ENCODE measurements around the gene GRM4.
"Not testable (repeated sequence)": the region's sequence is repeated elsewhere in the genome, so short reads cannot be mapped to it uniquely, and the experiment has no call there.

Gene GRM4
- total RNA-seq, result 0.44 to 1.4 reads per million in 2 donors

GRCh38 chr6:34146021-34146782, at the start of gene GRM4:
GRM4 (minus strand) TSS chr6:34146087; CDS start chr6:34133496, 12,591 bp downstream.
- DNase-seq, result no peak

DNA sequence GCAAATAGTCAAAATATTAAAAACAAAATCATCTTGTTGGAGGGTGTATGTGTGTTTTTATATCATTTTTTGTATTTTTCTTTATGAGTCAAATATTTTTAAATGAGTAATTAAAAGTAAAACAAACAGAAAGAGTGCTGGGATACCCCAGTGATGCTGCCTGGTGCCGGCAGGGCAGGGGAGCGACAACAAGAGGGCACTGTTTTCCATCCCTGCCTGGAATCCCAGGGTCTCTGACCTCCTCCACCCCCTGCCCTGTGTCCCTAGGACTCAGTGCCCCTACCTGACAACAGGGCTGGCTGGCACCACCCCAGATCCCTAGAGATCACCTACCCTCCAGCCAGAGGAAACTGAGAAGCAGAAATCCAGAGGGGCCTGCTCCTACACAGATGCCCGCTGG, 48.9 kb upstream of the GRM4 start:
- DNase-seq, result no peak

- no peak for DNase-seq
These were observed 44.7 kb upstream of the GRM4 start for GRCh38 chr6:34190504-34191122.

DNA sequence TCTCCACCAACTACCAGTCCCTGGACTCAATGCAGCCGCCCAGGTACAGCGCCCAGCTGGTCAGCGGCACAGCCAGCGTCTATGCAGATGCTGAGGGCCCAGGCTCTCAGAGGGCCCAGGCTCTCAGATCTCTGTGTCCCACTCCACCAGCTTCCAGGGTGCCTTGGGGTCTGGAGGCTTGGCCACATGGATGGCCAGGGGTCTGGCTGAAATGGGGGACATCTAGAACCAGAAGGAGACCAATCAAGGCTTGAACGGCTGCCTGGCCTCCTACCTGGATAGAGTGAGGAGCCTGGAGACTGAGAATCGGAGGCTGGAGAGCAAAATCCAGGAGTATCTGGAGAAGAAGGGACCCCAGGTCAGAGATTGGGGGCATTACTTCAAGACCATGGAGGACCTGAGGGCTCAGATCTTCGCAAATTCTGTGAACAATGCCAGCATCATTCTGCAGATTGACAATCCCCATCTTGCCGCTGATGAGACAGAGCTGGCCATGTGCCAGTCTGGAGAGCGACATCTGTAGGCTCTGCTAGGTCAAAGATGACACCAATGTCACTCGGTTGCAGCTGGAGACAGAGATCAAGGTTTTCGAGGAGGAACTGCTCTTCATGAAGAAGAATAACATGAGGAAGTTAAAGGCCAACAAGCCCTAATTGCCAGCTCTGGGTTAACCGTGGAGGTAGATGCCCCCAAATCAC, 44.1 kb upstream of the GRM4 start:
- no peak for DNase-seq

DNA sequence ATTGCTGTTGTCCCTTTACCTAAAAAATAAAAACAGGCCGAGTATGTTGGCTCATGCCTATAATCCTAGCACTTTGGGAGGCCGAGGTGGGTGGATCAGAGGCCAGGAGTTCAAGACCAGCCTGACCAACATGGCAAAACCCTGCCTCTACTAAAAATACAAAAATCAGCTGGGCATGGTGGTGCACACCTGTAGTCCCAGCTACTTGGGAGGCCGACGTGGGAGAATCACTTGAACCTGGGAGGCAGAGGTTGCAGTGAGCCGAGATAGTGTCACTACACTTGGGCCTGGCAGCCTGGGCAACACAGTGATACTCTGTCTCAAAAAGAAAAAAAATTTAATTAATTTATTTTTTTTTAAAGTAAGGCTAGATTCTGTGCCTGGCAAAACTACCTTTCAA, 38.8 kb upstream of the GRM4 start:
- not testable (repeated sequence) for DNase-seq

GRCh38 chr6:34182751-34183531, 37.1 kb upstream of the GRM4 start:
- DNase-seq, result no peak

DNA sequence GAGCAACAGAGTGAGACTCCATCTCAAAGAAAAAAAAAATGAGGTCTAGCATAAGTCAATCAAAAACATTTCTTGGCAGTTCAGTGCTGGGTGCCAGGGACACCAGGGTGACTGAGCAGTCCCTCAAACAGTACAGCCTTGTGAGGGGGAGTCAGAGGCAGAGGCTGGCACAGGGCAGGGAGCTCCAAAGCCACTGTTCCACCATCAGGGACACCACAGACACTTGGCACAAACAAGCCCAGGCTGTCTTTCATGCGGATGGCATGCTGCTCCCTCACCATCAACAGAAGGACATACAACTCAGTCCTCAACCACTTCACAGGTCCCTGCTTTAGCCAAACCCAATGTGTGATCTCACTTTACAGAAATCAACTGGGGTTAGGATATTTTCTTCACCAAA, 36.0 kb upstream of the GRM4 start:
- no peak for DNase-seq

GRCh38 chr6:34179106-34179720, 33.3 kb upstream of the GRM4 start:
- DNase-seq, result no peak

DNA sequence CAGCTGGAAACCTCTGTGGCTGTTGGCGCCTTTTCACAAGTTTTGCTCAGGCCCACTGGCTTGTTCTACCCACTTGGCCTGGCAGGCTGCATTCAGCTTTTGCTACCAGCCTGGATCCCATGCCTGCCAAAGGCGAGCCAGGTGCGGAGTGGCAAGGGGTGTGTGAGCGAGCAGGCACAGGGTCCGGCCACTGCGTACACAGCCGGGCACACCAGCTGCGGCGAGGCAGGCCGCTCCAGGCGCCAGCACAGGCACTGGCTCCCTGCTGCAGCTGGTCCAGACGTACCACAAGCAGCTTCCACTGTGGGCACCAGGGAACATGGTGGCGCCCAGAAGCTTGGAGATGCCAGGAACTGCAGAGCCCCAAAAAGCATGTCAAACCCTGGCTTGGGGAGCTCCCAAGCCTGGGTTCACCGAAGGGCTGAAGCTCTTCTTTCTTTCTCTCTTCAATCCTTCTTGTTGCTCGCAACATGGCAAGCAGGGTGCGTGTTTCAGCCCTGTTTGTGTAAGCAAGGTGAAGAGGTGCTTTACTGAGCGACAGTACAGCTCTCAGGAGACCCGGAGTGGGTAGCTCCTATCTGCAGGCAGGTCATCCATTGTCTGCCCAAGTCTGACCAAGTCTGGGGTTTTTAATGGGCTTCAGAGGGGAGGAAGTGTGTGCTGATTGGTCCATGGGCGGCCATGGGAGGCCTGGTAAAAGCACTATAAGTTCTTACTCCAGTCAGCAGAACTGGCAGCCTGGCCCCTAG, 32.6 kb upstream of the GRM4 start:
- DNase-seq, result no peak

DNA sequence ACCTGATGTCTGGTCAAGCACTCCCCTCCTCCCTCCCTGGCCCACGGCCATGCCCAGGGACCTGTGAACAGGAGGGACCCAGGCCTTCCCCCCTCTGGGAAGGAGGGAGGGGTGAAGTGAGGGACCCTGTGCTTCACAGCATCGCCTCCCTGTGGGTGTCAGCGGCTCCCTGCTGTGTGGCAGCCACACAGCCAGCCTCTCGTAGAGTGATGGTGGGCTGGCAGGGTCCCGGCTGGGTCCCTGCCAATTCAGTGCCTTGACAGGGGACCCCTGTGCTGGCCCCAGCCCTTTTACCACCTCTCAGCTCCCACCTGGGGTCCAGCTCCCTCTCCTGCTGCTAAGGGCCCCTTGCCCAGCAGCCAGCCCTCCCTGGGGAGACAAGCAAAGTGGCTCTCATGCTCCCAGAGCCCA, 31.3 kb upstream of the GRM4 start:
- DNase-seq, result no peak

- no peak for DNase-seq
These were observed 30.6 kb upstream of the GRM4 start for GRCh38 chr6:34176261-34177031.

GRCh38 chr6:34174846-34175399, 29.0 kb upstream of the GRM4 start:
- DNase-seq, result no peak

DNA sequence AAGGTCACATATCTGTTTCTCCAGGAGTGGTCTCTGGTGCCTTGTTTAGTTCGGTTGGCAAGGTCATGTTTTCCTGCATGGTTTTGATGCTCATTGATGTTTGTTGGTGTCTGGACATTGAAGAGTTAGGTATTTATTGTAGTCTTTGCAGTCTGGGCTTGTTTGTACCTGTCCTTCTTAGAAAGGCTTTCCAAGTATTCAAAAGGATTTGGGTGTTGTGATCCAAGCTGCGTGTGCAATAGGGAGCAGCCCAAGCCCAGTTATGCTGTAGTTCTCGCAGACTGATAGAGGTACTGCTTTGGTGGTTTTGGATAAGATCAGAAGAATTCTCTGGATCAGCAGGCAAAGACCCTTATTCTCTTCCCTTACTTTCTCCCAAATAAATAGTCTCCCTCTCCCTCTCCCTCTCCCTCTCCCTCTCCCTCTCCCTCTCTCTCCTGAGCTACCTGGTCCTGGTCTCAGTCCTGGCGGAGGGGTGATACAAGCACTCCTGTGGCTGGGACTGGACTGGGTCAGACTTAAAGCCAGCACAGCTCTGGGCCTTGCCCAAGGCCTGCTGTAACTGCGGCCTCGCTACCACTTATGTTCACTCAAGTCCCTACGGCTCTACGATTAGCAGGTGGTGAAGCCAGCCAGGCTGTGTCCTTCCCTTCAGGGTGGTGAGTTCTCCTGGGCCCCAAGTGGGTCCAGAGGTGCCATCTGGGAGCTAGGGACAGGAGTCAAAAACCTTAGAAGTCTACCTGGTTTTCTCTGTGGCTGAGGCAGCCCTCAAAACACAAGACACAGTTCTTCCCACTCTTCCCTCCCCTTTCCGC, 27.3 kb upstream of the GRM4 start:
- no peak for DNase-seq

DNA sequence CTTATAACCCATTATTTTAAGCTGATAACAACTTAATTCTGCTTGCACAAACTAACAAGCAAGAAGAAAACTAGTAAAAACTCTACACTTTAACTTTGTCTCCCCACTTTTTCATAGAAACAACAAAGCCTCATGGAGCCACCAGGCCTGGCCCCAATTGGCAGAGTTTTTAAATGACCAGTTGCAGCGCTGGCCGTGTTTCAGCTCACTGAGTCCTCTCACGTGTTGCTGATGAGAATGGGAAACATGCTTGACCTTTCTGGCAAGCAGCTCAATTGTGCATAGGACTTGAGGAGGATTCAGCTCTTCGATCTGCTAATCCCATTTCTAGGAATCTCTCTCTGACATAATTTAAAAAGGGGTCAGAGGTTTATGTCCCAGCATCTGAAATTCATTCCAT, 24.5 kb upstream of the GRM4 start:
- DNase-seq, result no peak

- DNase-seq, result no peak
These were observed 24.0 kb upstream of the GRM4 start for GRCh38 chr6:34169897-34170296.

DNA sequence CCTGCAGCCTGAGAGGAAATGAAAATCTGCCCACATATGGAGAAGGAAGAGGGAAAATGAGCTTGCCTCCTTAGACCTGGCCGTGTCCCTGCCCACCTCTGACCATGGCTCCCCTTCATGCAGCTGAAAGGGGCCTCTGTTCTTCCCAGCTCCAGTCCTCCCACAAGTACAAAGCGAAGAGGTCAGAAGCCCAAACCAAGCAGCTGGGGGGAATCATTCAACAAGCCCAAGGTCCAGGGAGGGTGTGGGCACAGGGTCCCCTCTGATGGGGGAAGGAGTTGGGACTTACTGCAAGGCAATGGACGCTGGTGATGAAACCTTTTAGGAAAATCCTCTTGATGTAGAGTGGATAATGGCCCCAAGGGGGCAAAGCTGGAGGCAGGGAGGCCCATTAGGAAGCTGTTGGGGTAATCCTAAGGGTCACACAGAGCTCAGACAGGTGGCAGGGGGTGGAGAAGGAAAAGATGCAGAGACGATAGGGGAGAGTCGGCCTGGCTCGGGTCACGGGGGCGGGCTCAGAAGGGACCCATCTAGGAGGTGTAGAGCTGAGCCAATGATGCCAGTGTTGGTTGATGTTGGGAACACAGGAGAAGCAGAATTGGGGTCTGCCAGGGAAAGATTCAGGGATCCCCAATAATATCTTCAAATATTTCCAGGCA, 16.1 kb upstream of the GRM4 start:
- no peak for DNase-seq

- no peak for DNase-seq
These were observed 14.0 kb upstream of the GRM4 start for GRCh38 chr6:34159844-34160243.

DNA sequence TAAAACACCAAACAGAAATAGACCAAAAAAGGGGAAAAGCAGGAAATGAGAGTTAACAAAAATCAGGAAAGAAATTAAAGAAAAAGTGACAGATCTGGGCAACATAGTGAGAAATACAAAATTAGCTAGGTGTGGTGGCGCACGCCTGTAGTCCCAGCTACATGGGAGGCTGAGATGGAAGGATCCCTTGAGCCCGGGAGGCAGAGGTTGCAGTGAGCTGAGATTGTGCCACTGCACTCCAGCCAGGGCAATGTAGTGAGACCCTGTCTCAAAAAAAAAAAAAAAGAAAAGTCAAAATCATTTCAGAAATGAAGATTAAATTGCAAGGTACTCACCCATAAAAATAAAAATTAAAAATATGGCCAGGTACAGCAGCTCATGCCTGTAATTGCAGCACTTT, 13.0 kb upstream of the GRM4 start:
- DNase-seq, result no peak

GRCh38 chr6:34157851-34158250, 12.0 kb upstream of the GRM4 start:
- DNase-seq, result no peak

Measured in activated gamma-delta T cell (primary cell).